DMS53 (cell line): ENCODE results near the gene SND1.

ENCODE experiments used
- DNase-seq: peaks from one replicate; lab custom pipeline; 2025; lab: John Stamatoyannopoulos, UW

SND1 gene

DNA sequence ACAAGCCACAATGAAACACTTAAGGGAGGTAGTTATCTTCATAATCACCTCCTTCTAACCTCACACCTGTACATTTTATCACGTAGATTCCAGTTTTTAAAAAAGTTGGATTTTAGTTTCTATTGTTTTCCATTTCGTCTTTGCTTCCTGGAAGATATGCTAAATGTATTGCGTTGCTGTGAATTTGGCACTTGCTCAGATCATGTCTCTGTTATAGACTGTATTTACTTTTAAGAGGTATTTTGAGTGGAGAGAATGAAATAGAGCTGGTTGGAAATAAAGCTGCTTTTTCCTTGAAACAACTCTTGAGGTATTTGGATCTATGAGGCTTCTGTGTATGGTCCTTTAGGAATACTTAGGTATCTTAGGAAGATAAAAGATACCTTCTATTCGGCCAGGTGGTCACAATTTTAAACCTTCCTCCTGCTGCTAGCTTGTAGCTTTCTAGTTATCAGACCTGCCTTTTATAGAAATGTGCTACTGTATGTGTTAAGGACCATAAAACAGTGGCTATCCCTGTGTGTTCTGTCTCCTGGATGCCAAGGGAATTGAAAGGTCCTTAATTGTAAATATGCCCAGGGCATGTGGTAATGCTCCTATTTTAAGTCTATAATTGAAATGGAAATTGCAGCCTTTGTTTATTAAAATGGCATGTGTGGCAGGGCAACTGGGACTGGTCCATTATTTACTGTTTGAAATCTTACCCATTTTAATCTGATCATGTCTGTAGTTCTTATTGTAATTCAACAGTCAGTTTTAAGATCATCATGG, 147.7 kb downstream of the SND1 start:
- no peak for DNase-seq

DNA sequence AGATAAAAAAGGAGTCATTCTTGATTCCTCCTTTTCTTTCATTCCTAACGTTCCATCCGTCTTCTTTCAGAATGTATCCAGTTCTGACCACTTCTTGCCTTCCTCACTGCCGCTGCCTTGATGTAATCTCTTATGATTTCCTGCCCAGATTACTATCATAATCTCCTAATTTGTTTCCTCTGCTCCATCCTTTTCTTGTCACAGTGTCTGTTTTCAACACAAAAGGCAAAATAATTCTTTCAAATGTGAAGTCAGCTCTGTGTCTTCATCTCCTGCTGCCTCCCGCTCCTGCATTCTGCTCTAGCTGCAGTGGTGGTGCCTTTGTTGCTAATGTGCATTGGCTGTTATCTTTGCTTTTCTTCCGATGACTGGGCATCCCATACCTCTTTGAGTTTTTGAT, 150.9 kb downstream of the SND1 start:
- DNase-seq, result no peak

DNA sequence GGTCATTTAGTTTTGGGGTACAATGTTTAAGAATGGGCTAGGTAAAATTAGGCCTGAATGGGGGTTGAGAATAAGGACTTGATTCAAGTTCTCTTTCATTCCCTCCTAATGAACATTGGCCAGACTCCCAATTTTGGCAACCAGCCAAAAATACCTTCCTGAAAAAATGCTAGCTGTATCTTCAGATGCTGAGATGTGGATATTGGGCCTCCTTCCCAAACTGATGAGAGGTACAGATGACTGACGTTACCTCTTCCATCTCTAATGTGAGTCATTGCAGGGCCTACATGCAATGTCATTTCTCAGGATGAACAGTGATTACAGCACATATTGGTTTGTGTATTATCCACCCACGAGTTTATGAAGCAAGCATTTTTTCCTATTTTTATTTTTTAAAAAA, 151.6 kb downstream of the SND1 start:
- no peak for DNase-seq

DNA sequence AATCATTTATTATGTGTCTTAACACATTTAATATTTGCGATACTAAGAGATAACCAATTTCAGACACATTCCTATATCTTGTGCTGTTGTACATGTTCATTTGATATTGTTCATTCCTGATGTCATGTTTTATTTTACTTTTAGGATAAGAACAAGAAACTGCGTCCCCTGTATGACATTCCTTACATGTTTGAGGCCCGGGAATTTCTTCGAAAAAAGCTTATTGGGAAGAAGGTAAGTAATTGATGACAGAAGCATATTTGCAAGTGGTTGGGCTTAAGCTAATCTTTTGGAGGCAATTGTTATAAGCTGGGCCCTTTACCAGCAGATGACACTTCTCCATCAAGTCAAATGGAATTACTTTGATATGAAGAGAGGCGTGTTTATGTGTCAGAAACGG, 155.3 kb downstream of the SND1 start:
- no peak for DNase-seq

DNA sequence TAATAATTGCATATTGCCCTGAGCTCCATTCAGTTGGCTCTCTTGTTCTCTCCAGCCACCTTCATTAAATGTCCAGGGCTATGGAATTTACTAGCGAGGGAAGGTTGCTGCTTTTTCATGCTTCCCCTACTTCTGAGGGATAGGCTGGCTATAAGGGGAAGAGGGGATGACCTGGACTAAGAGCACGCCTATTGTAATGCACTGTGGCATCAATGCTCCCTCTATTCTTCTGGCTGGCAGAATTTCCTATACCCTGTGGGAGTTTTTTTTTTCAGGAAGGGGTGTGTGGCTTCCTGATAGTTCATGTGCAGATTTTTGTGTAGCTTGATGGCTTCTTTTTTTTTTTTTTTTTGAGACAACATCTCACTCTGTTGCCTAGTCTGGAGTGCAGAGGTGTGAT, 155.8 kb downstream of the SND1 start:
- no peak for DNase-seq

DNA sequence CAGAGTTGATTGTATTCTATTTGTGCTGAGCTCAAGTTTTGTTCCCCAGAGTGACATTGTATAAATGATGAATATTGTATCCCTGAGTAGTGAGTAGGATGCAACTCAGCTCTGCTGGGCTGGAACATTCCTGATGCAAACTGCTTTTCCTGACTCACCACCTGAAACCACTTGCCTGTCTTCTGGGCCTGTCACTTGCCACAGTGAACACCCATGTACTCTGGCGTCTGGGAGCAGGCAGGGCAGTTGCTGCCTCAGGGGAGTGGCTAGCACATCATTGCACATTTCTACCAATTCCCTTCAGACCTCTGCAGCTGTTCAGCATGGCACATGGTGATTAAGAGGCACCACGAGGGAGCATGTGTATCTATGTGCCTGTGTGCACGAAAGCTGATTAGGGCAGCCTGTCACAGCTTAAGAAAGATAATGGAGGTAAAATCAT, 157.3 kb downstream of the SND1 start:
- DNase-seq, result no peak

DNA sequence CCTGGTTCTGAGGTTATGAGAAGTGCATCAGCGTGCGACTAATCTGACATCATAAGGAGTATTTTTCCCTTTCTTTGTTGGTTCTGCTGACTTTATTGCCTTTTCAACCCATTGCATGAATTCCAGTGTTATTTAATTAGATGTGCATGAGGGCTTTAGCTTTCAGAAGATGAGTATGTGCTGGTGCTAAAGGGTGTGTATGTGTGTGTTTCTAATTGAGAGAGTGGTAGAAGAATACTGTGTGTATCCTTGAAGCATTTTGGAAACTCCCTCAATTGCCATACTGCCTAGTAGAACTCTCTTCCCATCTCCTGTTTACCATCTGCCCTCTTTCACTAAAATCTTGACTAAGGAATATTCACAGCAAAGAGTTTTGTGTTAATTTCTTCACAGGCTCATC, 158.1 kb downstream of the SND1 start:
- DNase-seq, result no peak

DNA sequence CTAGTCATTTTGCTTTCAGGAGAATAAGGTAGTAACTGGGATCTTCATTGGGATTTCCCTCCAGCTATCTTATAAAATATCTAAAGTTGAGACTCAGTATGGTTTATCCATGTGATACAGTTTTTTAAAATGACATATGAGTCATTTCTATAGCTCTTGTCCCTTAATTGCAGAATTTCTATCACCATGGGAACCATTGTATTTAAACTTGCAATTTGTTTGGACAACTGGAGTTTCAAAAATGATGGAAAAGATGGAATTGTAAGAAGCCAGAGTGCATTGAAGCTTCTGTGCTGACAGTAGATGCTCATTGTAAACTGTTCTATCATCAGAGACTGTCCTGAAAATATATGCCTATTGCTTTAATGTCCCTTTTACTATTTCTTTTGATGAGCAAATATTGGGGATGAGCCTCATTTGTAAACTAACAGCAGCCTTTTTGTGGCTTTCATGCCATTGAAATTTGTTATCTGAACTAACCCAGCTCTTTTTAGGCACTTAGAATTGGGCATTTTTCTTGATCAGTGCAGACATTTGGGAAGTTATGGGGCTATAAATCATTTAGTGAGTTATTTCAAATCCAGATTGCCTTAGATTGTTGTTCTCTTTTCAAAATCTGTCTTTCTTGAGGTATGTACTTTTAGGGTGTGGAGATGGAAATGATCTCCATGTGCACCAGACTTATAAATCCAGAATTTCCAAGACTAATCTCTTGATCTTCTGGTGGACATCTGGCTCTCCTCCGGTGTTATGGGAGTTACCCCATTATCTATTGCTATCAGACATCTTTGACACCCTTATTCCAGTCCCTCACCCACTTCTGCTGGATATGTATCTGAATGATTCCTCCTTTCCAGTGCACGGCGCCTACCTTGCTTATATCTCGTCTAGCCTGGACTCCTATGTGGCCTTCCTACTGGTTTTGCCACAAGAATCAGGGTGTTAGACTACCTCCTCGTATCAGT, 159.0 kb downstream of the SND1 start:
- DNase-seq, result peak; percentile 19

DNA sequence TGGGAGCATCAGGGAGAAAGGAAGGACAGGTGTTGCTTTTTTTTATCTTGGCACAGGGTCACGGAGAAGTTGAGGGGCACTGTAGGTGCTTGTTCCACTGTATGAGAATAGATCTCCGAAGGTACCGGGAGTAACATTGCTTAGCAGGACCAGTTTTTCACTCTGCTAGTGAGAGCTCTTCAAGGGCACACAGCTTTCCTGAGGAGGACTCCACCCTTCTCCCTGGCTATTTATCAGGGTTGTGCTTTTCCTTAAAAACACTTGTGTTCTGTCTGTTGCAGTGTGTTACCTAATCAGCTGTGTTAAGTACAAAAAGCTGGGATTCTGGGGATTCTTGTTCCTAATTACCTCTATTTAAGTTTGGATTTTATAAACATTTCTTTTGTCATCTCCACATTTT, 160.5 kb downstream of the SND1 start:
- DNase-seq, result no peak

DNA sequence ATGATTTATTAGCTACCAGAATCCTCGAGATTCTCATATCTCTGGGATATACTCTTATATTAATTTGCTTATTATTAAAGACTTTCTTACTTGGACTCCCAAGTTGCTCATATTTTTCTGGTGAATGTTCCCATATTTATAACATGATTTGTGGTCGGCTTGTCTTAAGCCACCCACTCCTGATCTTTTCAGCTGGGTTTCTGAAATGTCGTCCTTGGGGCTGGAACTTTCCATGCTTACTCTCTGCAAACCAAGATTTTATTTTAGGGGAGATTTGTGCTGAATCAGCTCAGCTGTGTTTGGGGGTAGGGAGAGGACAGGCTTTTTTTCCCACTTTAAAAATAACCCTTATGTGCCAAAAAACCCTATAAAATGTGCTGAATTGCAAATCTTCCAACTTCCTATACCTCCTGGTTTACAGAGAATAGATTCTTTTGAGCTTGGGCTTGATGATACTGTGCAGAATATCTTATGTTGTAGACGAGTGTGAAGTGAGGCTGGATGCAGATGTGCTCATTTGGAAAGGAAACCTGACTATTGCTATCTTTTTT, 162.1 kb downstream of the SND1 start:
- DNase-seq, result no peak

DNA sequence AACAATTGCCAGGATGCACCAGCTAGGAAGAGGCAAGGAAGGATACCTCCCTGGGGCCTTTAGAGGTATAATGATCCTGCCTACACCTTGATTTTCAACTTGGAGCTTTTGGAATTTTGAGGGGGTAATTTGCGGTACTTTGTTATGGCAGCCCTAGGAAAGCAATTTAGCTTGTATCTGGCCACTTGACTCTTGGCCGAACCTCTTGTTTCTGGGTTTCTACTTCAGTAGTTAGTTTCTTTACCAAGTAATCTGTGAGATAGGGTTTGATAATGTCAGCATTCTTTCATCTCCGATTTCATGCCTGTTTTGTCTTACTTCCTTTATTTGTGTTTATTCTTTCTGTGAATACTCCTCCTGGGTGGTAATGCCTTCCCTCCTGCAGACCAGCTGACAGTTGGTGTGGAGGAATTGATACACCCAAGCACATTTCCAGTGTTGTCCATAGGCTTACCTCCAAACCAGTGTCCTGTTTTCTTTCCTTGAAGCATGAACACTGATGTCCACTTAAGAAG, 163.7 kb downstream of the SND1 start:
- no peak for DNase-seq

DNA sequence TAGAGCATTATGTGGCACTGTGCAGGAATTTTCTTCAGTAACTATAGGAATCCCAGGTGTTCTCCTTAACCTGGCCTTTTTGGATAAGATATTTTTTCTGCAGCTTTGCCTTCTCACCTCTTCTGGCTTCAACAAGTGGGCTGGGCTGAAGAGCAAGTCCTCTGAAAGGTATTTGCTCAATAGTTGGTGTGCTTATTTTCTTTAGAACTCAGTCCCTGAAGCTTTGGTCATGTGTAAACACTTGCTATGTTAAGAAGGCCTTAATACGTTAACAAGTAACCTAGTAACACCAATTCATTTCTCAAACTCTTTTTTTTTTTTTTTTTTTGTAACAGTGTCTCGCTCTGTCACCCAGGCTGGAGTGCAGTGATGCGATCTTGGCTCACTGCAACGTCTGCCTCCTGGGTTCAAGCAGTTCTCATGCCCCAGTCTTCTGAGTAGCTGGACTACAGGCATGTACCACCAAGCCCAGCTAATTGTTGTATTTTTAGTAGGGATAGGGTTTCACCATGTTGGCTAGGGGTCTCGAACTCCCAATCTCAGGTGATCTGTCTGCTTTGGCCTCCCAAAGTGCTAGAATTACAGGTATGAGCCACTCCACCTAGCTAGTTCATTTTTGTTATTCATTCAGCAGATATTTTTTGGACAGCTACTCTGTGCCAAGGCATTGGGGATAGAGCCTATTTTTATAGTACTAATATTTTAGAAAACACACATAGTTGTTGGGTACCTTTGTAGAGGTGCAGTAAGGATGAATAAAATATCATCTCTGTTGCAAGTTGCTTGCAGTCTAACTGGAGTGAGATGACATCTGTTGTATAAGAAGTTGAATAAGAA, 164.6 kb downstream of the SND1 start:
- DNase-seq, result peak; percentile 67

DNA sequence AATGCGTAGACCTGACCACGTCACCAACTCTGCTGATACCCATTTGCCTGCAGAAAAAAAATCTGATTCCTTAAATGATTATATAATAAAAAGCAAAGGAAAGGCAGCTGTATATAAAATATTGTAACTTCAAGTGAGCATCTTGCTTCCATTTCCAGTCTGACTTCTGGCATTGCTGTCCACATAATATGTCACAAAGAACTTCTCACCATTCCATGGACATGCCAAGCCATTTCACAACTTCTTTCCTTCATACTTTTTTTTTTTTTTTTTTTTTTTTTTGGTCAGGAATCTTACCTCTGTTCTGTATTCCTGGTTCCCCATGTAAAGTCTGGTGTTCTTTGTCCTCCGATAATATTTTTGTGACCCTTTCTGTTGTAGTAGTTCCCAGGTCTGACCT, 165.5 kb downstream of the SND1 start:
- no peak for DNase-seq

DNA sequence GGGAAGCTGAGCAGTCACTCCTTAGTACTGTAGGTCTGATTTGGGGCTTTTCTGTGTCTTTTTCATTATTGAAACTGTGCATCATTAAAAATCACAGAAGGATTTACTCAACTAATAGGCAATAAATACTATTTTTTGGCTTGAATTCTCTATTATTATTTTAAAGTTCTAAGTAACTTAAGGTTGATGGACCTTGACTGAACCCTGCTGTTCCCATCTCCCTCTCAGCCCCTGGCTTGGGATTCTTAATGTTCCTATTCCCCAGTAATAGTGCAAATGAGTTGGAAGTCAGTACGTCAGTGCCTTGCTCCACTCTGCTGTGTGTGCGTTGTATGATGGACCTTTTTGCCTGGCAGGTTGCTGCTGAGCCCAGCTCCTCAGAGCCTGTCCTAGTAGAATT, 166.3 kb downstream of the SND1 start:
- no peak for DNase-seq

DNA sequence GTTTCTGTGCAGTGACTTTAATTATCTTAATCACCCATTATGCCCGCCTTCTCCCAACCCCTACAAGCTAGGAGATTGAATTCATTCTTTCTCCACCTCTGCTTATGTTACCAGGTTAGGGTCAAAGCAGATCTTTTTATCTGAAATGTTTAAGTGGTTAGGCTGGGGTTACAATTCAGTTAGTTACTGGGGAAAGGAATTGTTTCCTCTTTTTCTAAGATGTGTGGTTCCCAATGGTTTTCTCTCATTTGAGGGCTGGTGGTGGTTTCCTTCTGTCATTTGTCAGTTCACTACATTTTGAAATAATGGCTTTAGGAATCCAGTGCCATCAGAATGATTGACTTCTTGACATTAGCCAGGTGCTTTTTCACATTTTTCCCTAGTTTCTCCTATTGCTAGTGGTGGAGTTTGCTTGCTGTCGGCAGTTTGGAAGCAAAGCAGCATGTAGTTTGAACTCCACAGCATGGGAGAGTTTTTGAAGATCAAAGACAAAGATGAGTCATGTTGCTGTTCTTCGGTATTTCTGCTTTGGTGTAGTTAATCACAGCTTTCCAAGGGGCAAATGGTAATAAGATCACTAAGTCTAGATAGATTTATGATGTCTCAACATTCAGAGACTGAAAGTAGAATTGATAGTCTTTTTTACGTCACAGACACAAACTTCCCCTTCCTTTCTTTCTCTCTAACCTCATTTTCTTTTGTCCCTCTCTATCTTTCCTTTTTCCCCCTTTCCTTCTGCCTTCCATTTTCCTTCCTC, 168.2 kb downstream of the SND1 start:
- peak; percentile 36 for DNase-seq

DNA sequence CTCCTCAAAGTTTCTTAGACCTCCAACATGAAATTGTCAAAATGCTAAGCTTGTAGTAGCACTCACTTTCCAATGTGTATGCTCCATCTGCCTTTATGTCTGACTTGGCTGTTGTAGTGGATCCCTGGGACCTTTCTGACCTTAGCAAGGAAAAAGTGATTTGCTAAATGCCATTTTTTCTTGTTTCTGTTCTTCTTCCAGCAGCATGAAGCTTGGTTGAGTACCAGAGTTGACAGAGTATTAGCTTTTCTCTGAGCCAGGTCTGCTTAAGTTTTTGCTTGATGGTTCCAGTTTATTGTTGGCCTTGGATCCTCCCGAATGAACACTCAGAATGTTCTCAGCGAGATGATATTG, 168.7 kb downstream of the SND1 start:
- DNase-seq, result no peak

DNA sequence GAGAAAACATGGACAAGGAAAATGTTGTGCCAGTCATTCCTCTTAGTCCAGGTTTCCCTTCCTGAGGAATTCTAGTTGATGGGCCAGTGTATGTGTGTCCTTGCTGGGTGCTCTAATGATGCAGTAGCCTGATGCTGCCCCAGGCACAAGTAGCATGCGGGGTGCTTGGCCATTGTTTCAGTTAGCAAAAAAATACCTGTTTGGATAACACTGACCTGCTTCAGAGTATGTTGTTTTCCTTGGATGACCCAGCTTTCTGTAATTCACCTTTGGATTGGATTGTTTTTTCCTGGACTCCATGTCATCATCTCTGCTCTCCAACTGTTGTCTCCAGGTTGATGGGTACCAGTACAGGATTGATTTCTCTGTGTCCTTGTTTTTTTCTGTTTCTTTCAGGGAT, 169.2 kb downstream of the SND1 start:
- no peak for DNase-seq

DNA sequence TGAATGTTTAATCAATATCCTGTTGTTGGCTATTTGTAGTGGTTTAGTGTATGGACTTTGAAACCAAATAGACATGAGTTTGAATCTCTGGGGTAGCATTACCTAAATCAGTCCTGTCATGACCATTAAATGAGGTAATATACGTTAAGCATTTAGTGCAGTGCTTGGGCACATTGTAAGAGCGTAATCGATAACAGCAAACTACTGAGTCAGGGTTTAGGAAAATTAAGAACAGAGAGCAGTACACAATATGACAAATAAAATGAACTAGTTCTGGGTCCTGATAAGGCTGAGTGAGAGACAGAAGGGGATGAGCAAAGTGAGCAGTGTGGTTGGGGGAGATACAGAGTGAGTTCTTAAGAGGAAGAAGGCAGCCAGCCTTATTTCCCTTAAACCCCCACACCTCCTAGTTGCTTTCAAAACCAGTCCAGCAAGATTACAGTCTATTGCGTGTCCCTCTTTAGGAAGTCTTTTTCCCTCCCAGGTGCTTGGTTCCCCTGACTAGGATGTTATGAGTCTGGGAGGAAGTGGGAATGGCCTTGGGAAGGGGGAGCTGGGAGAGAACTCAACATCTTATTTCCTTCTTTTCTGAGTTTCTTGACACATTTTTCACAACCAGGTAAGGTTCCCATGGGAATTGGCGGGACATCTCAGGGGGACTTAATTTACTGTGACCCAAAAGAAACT, 171.0 kb downstream of the SND1 start:
- DNase-seq, result peak; percentile 77

DNA sequence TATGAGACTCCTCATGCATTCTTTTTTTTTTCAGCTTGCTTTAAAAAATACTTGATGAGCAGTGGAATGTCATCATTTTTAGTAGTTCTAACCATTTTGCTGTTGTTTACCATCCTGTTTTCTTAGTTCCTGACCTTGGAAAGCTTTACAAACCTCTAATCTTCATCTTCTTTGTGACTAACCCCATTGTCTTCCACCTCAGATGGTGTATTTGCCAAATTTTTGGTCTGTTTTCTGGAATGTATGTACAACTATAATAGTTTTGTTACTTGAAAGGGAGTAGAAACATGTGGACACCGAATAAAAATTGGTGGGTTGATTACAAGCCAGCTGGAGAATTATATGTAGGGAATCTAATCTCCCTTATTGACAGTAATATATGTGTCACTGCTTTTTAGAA, 172.7 kb downstream of the SND1 start:
- DNase-seq, result no peak

DNA sequence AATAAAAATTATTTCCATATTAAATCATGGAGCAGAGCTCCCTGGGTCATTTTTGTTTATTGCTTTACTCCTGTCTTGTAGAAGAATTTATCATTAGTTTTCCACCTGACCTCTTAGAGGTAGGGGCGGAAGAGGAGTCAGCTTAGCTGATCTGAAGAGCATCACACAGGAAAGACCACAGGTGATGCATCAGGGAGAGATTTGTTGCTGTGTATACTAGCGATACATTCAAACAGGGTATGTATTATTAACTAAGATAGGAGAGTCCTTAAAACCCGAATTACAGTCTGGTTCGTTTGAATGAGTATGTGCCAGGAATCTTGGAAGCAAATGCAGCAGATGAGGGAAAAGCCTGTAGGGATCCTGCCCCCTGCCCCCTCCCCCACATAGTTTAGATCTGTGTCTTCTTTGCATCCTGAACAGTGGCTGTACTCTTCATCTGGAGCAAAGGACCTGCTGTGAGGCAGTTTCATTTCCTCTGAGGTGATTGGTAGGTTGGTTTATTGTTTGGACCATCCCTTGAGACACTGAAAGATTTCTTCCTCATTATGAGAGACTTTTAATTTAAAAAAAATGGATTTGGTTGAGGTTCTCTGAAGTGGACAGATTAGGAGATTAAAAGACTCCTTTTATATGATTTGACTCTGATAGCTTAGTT, 177.0 kb downstream of the SND1 start:
- DNase-seq, result no peak
